Progenitor cell of endocrine pancreas (in vitro differentiated cells): ENCODE data around the gene CDK5. TPM values are rescaled to one million over a fixed set of nuclear protein-coding genes. Genes with fewer than 3 reads are reported as not detected.

Source experiments
- DNase-seq: peaks from one replicate; pipeline ENCODE4 v3.0.0; 2021; ENCODE audit warnings: low spot score; ENCODE audit not compliant: unreplicated experiment
- H3K27ac Mint-ChIP-seq: 2 replicates; pipeline ENCODE4 v1.8.0; 2021; ENCODE audit warnings: mild to moderate bottlenecking, moderate library complexity, mixed read lengths
- H3K27me3 Mint-ChIP-seq: 2 replicates; pipeline ENCODE4 v1.8.0; 2021; ENCODE audit warnings: mixed read lengths
- H3K36me3 Mint-ChIP-seq: 2 replicates; pipeline ENCODE4 v1.8.0; 2022; ENCODE audit warnings: mixed read lengths; ENCODE audit not compliant: insufficient read depth
- H3K4me1 Mint-ChIP-seq: 2 replicates; pipeline ENCODE4 v1.8.0; 2021; ENCODE audit warnings: low read depth, mixed read lengths
- H3K4me3 Mint-ChIP-seq: 2 replicates; pipeline ENCODE4 v1.8.0; 2021; ENCODE audit warnings: low read depth, mild to moderate bottlenecking, moderate library complexity, mixed read lengths
- H3K9me3 Mint-ChIP-seq: 2 replicates; pipeline ENCODE4 v1.8.0; 2021; ENCODE audit warnings: low read depth, mixed read lengths
- total RNA-seq: library from RNA; stranded (reverse); gene quantifications from 2 replicates; pipeline ENCODE4 v1.2.1, GENCODE V29; 2021
- TF ChIP-seq, protein P1 (sequence below): fragments of 200-600 bp; sonication (generic); IDR thresholded peaks from one replicate; pipeline ENCODE4 v1.5.0; 2021; ENCODE audit warnings: antibody characterized with exemption, mild to moderate bottlenecking; ENCODE audit not compliant: unreplicated experiment

The CDK5 gene
- total RNA-seq, 1 donor from 2014 or later: 24.9 TPM

DNA sequence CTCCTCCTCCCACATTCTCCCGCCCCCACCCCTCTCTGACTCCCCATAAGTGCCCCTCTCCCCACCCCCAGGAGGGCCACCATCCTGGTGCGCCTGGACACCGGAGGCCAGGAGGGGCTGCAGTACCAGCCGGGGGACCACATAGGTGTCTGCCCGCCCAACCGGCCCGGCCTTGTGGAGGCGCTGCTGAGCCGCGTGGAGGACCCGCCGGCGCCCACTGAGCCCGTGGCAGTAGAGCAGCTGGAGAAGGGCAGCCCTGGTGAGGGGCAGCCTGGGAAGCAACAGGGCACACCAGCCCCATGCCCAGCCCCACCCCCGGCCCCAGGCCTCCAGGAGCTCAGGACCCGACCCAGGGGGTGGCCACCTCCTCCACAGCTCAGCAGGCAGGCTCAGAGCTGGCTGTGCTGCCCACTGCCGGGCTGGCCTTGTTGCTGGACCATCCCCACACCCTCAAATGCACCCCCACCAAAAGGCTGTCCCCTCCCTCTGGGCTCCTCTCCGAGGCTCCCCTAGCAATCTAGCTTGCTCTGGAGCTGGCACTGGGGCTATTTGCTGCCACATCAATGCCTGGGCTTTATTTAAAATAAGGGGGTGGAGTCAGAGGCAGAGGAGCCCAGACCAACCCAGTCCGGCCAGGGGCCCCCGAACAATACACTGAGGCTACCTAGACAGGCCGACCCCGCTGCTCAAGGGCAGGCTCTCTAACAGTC is 48.2 kb downstream of the CDK5 start:
- H3K27me3 Mint-ChIP-seq: peaks cover 46% of the 10 kb centered on the region
- no peak overlapping the region for H3K4me3 Mint-ChIP-seq
- no peaks in the 10 kb centered on the region for H3K9me3 Mint-ChIP-seq
- no peak for DNase-seq
- H3K36me3 Mint-ChIP-seq: no peaks in the 10 kb centered on the region
- TF ChIP-seq, protein P1, sequence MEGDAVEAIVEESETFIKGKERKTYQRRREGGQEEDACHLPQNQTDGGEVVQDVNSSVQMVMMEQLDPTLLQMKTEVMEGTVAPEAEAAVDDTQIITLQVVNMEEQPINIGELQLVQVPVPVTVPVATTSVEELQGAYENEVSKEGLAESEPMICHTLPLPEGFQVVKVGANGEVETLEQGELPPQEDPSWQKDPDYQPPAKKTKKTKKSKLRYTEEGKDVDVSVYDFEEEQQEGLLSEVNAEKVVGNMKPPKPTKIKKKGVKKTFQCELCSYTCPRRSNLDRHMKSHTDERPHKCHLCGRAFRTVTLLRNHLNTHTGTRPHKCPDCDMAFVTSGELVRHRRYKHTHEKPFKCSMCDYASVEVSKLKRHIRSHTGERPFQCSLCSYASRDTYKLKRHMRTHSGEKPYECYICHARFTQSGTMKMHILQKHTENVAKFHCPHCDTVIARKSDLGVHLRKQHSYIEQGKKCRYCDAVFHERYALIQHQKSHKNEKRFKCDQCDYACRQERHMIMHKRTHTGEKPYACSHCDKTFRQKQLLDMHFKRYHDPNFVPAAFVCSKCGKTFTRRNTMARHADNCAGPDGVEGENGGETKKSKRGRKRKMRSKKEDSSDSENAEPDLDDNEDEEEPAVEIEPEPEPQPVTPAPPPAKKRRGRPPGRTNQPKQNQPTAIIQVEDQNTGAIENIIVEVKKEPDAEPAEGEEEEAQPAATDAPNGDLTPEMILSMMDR: no peak
- H3K27ac Mint-ChIP-seq: no peak overlapping the region
- H3K4me1 Mint-ChIP-seq: peaks cover 3% of the 10 kb centered on the region

GRCh38 chr7:151008511-151009323 is 49.0 kb downstream of the CDK5 start:
- peaks cover 2% of the 10 kb centered on the region for H3K4me1 Mint-ChIP-seq
- peak; percentile 45 for DNase-seq
- H3K36me3 Mint-ChIP-seq: no peaks in the 10 kb centered on the region
- TF ChIP-seq, protein P1: peak; percentile 73
- H3K4me3 Mint-ChIP-seq: peak overlapping the region; percentile 38
- no peak overlapping the region for H3K27ac Mint-ChIP-seq
- no peaks in the 10 kb centered on the region for H3K9me3 Mint-ChIP-seq
- H3K27me3 Mint-ChIP-seq: peaks cover 41% of the 10 kb centered on the region

GRCh38 chr7:151008143-151008510 is 49.6 kb downstream of the CDK5 start:
- DNase-seq: no peak
- TF ChIP-seq, protein P1: no peak
- H3K27ac Mint-ChIP-seq: no peak overlapping the region

DNA sequence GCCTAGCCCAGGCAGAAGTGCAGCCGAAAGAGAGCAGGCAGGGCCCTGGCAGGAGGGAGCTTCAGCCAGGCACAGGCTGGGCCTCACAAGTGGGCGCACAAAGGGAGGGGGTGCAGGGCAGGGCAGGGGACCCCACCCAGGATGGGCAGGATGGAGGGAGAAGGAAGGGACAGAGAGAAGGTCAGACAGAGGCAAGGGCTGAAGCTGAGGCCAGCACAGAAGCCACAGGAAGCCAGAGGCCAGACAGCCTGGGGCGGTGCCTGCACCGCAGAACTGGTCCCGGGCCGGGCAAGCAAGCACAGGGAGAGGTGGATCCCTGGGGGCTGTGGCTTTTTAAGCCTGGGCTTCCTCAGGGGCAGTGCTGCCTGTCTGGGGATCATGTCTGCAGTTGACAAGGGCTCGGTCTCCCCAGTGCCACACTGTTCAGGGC is 50.2 kb downstream of the CDK5 start:
- Mint-ChIP-seq H3K27ac (no peak overlapping the region), H3K36me3 (no peaks in the 10 kb centered on the region), H3K4me3 (no peak overlapping the region), H3K4me1 (no peaks in the 10 kb centered on the region), H3K27me3 (peaks cover 38% of the 10 kb centered on the region), H3K9me3 (no peaks in the 10 kb centered on the region)
- TF ChIP-seq, protein P1: no peak
- DNase-seq: no peak

More at GRCh38 chr7:151008143-151008510, 49.6 kb downstream of the CDK5 start:
- Mint-ChIP-seq H3K36me3 (no peaks in the 10 kb centered on the region), H3K4me3 (no peak overlapping the region), H3K9me3 (no peaks in the 10 kb centered on the region), H3K4me1 (peaks cover 2% of the 10 kb centered on the region), H3K27me3 (peaks cover 44% of the 10 kb centered on the region)

DNA sequence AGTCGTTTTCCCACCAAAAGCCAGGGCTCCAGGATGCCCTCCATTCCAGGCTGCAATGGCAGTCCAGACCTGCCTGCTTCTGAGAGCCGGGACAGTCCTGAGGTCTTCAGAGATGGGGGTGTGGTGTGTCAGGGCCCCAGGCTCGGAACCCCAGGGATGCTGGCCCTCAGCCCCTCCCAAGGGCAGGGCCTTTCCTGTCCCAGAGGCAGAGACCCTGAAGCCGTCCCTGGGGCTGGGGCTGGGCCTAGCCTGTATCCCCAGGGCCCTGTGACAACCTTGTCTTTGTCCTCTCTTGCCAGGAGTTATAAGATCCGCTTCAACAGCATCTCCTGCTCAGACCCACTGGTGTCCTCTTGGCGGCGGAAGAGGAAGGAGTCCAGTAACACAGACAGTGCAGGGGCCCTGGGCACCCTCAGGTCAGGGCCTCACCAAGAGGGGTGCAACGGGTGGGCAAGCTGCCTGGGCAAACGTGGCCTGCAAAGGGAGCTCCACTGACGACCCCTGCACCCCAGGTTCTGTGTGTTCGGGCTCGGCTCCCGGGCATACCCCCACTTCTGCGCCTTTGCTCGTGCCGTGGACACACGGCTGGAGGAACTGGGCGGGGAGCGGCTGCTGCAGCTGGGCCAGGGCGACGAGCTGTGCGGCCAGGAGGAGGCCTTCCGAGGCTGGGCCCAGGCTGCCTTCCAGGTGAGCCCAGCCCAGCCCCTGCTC is 51.0 kb downstream of the CDK5 start:
- peaks cover 31% of the 10 kb centered on the region for H3K27me3 Mint-ChIP-seq
- H3K4me1 Mint-ChIP-seq: no peaks in the 10 kb centered on the region
- H3K27ac Mint-ChIP-seq: no peak overlapping the region
- no peak overlapping the region for H3K4me3 Mint-ChIP-seq
- TF ChIP-seq, protein P1: no peak
- H3K9me3 Mint-ChIP-seq: no peaks in the 10 kb centered on the region
- no peaks in the 10 kb centered on the region for H3K36me3 Mint-ChIP-seq
- DNase-seq: no peak
